ENCODE data around the gene LTK.

- TF ChIP-seq EZH2 (IDR thresholded peaks at IDR 0.05; ENCODE audit: borderline replicate concordance, low read length) (no peak), CTCF (IDR thresholded peaks at IDR 0.05; ENCODE audit: low read length) (no peak)
These were observed 46.9 kb downstream of the LTK start for GRCh38 chr15:41466711-41467110.
